ENCODE measurements around the gene LCMT1. TPM values are rescaled to one million over a fixed set of nuclear protein-coding genes. Genes with fewer than 3 reads are reported as not detected.

LCMT1 gene
- total and polyA plus RNA-seq, 2 experiments from 2014 or later = 30.3 to 50.5 TPM

DNA sequence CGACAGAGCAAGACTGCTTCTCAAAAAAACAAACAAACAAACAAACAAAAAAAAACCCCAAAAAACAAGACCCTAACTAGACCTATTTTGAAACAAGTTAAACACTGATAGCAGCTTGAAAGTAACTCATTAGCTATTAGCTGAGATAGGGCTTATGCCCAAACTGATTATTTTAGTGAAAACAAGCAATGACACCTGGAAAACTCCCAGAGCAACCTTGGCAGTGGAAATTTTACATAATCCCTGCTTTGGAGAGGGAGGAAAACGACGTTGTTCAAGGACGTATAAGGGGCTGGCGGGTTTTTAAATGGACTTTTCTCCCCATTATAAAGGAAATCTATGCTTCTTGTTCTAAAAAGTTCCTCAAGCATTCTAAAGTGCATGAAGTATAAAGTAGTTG lies 59.8 kb downstream of the LCMT1 start:
- no peak for DNase-seq
- H4K20me1 ChIP-seq (ENCODE audit: insufficient read depth) = no peaks in the 10 kb centered on the region
- H3K9ac ChIP-seq = no peak overlapping the region
- in situ Hi-C loops (cut with MboI) = no loop called here
- no peaks in the 10 kb centered on the region for H3F3A ChIP-seq (ENCODE audit: insufficient read depth)
- no peak overlapping the region for H3K27ac ChIP-seq
- H3K9me2 ChIP-seq (ENCODE audit: insufficient read depth) = no peaks in the 10 kb centered on the region
- no peaks in the 10 kb centered on the region for H3K79me2 ChIP-seq (ENCODE audit: insufficient read depth)
- no peak overlapping the region for H3K4me2 ChIP-seq (ENCODE audit: unreplicated experiment)
- no peaks in the 10 kb centered on the region for H3K27me3 ChIP-seq (replicated peaks; ENCODE audit: insufficient read depth)
- WGBS, 2 experiments (ENCODE audit: low coverage in 1 of 2, low lambda C conversion rate in 2 of 2, missing lambda C conversion rate in 2 of 2) = 90 to 91% methylated on average over 5 of the region's 5 CpGs
- H3K4me1 ChIP-seq (ENCODE audit: insufficient read depth) = no peaks in the 10 kb centered on the region
- H2AFZ ChIP-seq = no peak overlapping the region
- TF ChIP-seq EZH2 (IDR thresholded peaks at IDR 0.05; ENCODE audit: insufficient read depth, poor library complexity, severe bottlenecking) = no peak
- TF ChIP-seq EZH2phosphoT487 (IDR thresholded peaks at IDR 0.05; ENCODE audit: insufficient read depth, low read depth) = no peak
- H3K4me3 ChIP-seq = no peak overlapping the region
- peaks cover 34% of the 10 kb centered on the region for H3K36me3 ChIP-seq (ENCODE audit: low read depth)
- no peaks in the 10 kb centered on the region for H3K9me3 ChIP-seq (ENCODE audit: low read depth)

DNA sequence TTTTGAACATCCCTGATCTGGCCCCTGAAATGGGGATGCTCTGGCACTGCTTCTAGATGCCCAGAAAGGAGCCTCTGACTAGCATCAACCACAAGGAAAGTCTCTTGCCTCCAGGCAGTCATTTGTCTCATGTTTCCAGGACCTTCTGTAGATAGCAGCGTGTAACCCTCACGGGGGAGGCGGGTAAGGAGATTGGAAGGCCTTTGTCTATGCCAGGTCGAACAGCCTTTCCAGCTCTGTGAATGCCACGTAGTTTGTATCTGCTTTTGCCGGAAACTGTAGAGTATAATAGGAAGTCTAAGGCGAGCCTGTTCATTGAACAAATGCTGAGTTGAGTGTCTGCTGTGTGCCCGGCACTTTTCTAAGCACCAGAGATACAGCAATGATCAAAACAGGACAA lies 61.3 kb downstream of the LCMT1 start:
- 91 to 97% methylated on average over 8 of the region's 8 CpGs for WGBS, 2 experiments (ENCODE audit: low coverage in 1 of 2, low lambda C conversion rate in 2 of 2, missing lambda C conversion rate in 2 of 2)
- H3K27ac ChIP-seq = no peak overlapping the region
- no peak overlapping the region for H3K4me3 ChIP-seq
- in situ Hi-C loops (cut with MboI) = no loop called here
- peaks cover 27% of the 10 kb centered on the region; the same call in 1 of the 2 replicates for H3K36me3 ChIP-seq (ENCODE audit: low read depth)
- no peak overlapping the region for H2AFZ ChIP-seq
- no peaks in the 10 kb centered on the region for H3K9me2 ChIP-seq (ENCODE audit: insufficient read depth)
- no peaks in the 10 kb centered on the region for H3K4me1 ChIP-seq (ENCODE audit: insufficient read depth)
- TF ChIP-seq EZH2phosphoT487 (IDR thresholded peaks at IDR 0.05; ENCODE audit: insufficient read depth, low read depth) = no peak
- no peak for TF ChIP-seq EZH2 (IDR thresholded peaks at IDR 0.05; ENCODE audit: insufficient read depth, poor library complexity, severe bottlenecking)
- no peaks in the 10 kb centered on the region for H3K9me3 ChIP-seq (ENCODE audit: low read depth)
- DNase-seq = no peak
- H3K79me2 ChIP-seq (ENCODE audit: insufficient read depth) = no peaks in the 10 kb centered on the region
- no peak overlapping the region for H3K4me2 ChIP-seq (ENCODE audit: unreplicated experiment)
- no peak overlapping the region for H3K9ac ChIP-seq
- H4K20me1 ChIP-seq (ENCODE audit: insufficient read depth) = no peaks in the 10 kb centered on the region
- H3K27me3 ChIP-seq (replicated peaks; ENCODE audit: insufficient read depth) = no peaks in the 10 kb centered on the region
- H3F3A ChIP-seq (ENCODE audit: insufficient read depth) = no peaks in the 10 kb centered on the region

DNA sequence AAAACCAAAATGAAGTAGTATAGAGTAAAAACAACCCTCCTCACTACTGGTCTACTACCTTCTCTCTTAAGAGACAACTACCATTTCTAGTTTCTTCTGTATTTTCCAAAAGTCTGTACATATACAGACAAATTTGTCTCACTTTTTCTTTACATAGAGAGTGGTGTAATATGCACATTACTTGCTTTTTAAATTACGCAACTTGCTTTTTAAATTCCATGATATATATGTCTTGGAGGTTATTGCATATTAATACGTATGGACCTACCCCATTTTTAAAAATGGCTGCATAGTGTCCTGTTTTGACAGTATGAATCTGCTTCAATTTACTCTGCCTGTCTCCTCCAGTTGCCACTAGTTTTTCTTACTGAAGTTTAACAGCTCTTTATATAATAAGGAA lies 62.7 kb downstream of the LCMT1 start:
- Histone ChIP-seq H3F3A (ENCODE audit: insufficient read depth) (no peaks in the 10 kb centered on the region), H3K4me1 (ENCODE audit: insufficient read depth) (no peaks in the 10 kb centered on the region), H3K4me3 (no peak overlapping the region), H3K9me3 (ENCODE audit: low read depth) (no peaks in the 10 kb centered on the region), H3K27me3 (replicated peaks; ENCODE audit: insufficient read depth) (no peaks in the 10 kb centered on the region), H4K20me1 (ENCODE audit: insufficient read depth) (no peaks in the 10 kb centered on the region), H3K79me2 (ENCODE audit: insufficient read depth) (no peaks in the 10 kb centered on the region), H3K4me2 (ENCODE audit: unreplicated experiment) (no peak overlapping the region), H3K27ac (no peak overlapping the region), H3K36me3 (ENCODE audit: low read depth) (peaks cover 20% of the 10 kb centered on the region; the same call in 1 of the 2 replicates), H3K9ac (no peak overlapping the region), H3K9me2 (ENCODE audit: insufficient read depth) (no peaks in the 10 kb centered on the region), H2AFZ (no peak overlapping the region)
- 92 to 97% methylated on average over 2 of the region's 2 CpGs for WGBS, 2 experiments (ENCODE audit: low coverage in 1 of 2, low lambda C conversion rate in 2 of 2, missing lambda C conversion rate in 2 of 2)
- DNase-seq = no peak
- in situ Hi-C loops (cut with MboI) = no loop called here
- no peak for TF ChIP-seq EZH2phosphoT487 (IDR thresholded peaks at IDR 0.05; ENCODE audit: insufficient read depth, low read depth)
- TF ChIP-seq EZH2 (IDR thresholded peaks at IDR 0.05; ENCODE audit: insufficient read depth, poor library complexity, severe bottlenecking) = no peak

DNA sequence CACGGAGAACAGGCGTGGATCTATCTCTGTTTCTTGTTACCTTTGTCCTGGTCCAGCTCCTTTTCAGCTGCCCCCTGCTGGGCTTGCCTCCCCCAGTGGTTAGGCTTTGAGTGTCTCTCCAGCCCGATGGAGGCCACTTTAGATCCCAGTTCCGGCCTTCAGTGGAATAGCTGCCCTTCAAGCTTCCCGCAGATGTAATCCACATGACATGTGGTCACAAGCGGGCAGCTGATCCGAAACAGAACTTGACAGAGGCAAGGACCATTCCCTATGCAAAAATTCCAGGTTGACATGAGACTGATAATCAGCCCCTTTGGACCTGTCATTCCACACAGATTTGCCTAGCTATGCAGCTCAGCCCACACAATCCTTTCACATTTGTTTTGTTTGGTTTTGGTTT lies 64.6 kb downstream of the LCMT1 start:
- WGBS, 2 experiments (ENCODE audit: low coverage in 1 of 2, low lambda C conversion rate in 2 of 2, missing lambda C conversion rate in 2 of 2) = 90 to 96% methylated on average over 7 of the region's 7 CpGs
- in situ Hi-C loops (cut with MboI) = no loop called here
- no peak overlapping the region for H3K27ac ChIP-seq

DNA sequence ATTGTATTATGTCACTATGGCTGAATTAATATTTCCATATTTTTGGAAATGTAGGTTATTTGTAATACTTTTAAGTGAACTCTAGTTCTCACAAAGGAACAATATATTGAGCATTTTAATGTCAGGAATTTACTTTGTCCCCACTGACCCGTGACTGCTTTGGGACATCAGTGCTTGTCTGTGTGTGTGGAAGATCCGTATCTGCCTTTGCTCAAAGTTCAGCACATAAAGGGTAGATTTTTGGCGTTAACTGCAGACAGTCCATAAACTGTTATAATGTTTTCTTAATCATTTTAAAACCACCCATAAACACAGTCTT lies 65.9 kb downstream of the LCMT1 start:
- no peaks in the 10 kb centered on the region for H3K27me3 ChIP-seq (replicated peaks; ENCODE audit: insufficient read depth)
- 35 to 42% methylated on average over 3 of the region's 3 CpGs for WGBS, 2 experiments (ENCODE audit: low coverage in 1 of 2, low lambda C conversion rate in 2 of 2, missing lambda C conversion rate in 2 of 2)
- no peaks in the 10 kb centered on the region for H3K9me3 ChIP-seq (ENCODE audit: low read depth)
- no peaks in the 10 kb centered on the region for H3F3A ChIP-seq (ENCODE audit: insufficient read depth)
- no peaks in the 10 kb centered on the region for H3K9me2 ChIP-seq (ENCODE audit: insufficient read depth)
- no peaks in the 10 kb centered on the region; the same call in 1 of the 2 replicates for H3K36me3 ChIP-seq (ENCODE audit: low read depth)
- H4K20me1 ChIP-seq (ENCODE audit: insufficient read depth) = no peaks in the 10 kb centered on the region
- TF ChIP-seq EZH2phosphoT487 (IDR thresholded peaks at IDR 0.05; ENCODE audit: insufficient read depth, low read depth) = no peak
- TF ChIP-seq EZH2 (IDR thresholded peaks at IDR 0.05; ENCODE audit: insufficient read depth, poor library complexity, severe bottlenecking) = no peak
- H3K4me2 ChIP-seq (ENCODE audit: unreplicated experiment) = no peak overlapping the region
- no peak for DNase-seq
- H3K4me1 ChIP-seq (ENCODE audit: insufficient read depth) = no peaks in the 10 kb centered on the region
- in situ Hi-C loops (cut with MboI) = no loop called here
- H2AFZ ChIP-seq = no peak overlapping the region
- no peaks in the 10 kb centered on the region for H3K79me2 ChIP-seq (ENCODE audit: insufficient read depth)
- no peak overlapping the region for H3K27ac ChIP-seq
- no peak overlapping the region for H3K4me3 ChIP-seq
- no peak overlapping the region for H3K9ac ChIP-seq

More for the DNA sequence above, 64.6 kb downstream of the LCMT1 start:
- Histone ChIP-seq H3K79me2 (ENCODE audit: insufficient read depth) (no peaks in the 10 kb centered on the region), H2AFZ (no peak overlapping the region), H3K27me3 (replicated peaks; ENCODE audit: insufficient read depth) (no peaks in the 10 kb centered on the region), H3K4me2 (ENCODE audit: unreplicated experiment) (no peak overlapping the region), H3K9ac (no peak overlapping the region), H3K4me3 (no peak overlapping the region), H3K9me2 (ENCODE audit: insufficient read depth) (no peaks in the 10 kb centered on the region), H3F3A (ENCODE audit: insufficient read depth) (no peaks in the 10 kb centered on the region), H4K20me1 (ENCODE audit: insufficient read depth) (no peaks in the 10 kb centered on the region), H3K36me3 (ENCODE audit: low read depth) (peaks cover 3% of the 10 kb centered on the region; the same call in 1 of the 2 replicates), H3K9me3 (ENCODE audit: low read depth) (no peaks in the 10 kb centered on the region), H3K4me1 (ENCODE audit: insufficient read depth) (no peaks in the 10 kb centered on the region)
- no peak for DNase-seq
- no peak for TF ChIP-seq EZH2phosphoT487 (IDR thresholded peaks at IDR 0.05; ENCODE audit: insufficient read depth, low read depth)
- TF ChIP-seq EZH2 (IDR thresholded peaks at IDR 0.05; ENCODE audit: insufficient read depth, poor library complexity, severe bottlenecking) = no peak

All from GM23248 (cell line).